Measurements from ENCODE around the gene PSMB2.

DNA sequence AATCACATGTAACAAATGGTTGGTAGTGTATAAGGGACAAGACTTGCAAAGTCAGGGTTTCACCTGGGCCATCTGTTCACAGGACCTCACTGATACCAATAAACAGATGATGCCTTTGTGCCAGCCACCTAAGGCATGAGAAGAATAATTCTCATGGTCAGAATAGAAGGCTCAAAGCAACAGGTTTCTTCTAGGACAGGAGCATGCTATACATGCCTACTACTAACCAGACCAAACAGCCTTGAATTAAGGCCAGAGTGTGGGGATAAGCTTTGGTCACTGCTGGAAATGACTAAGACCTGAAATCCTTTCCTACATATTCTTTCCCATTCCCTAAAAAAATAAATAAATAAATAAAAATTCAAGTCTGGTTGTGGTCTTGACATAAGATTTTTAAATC lies 17.5 kb downstream of the PSMB2 start:
- TF ChIP-seq HDGF (IDR thresholded peaks at IDR 0.05; ENCODE audit: borderline replicate concordance) (no peak), FOXK2 (IDR thresholded peaks at IDR 0.05) (no peak), ARNT (IDR thresholded peaks at IDR 0.05) (no peak), FOXM1 (IDR thresholded peaks at IDR 0.05; ENCODE audit: borderline replicate concordance) (no peak), FOXA1 (IDR thresholded peaks at IDR 0.05) (no peak)

All from HEK293T (cell line).